ENCODE measurements around the gene CDH10.

Gene CDH10

GRCh38 chr5:24487368-24488229 is 157.2 kb downstream of the CDH10 start:
- DNase-seq (ENCODE audit: low read depth in 2 of 2): no peak

DNA sequence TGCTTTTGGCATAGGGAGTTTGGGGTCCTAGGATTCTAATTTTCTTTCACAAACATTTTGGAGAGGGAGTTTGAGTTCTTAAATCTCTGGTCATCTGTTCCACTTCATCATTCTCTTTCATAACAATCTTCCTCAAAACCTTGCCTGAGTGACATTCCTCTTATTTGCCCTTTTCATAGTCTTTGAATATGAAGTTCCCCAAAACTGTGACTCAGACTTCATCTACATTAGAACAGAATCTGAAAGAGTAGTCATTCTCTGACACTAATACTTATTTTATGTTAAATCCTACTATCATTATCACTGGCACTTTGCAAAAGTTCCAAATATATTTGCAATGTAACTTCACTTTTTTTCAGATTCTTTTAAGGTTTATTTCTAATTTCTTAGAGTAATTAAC is 163.8 kb downstream of the CDH10 start:
- DNase-seq (ENCODE audit: low read depth in 2 of 2): no peak

DNA sequence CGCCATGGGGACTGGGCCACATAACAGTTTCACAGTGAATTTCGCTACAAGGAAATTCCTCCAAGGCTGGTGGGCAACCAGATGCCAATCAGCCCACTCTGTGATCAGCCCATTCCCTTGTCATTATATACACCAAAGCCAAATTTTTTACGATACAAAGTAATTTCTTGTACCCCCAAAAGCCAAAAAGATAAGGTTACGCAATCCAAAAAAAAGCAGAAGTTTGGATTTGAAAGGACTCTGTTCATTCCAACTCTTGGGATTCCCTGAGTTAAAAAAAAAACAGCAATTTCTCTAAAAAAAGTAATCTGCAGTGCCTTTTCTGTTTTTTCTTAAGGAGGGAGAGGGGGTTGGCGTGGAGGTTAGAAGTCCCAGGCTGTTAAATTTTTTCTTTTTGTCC is 166.8 kb downstream of the CDH10 start:
- no peak for DNase-seq (ENCODE audit: low read depth in 2 of 2)

GRCh38 chr5:24475101-24475500 is 169.7 kb downstream of the CDH10 start:
- DNase-seq (ENCODE audit: low read depth in 2 of 2): no peak

DNA sequence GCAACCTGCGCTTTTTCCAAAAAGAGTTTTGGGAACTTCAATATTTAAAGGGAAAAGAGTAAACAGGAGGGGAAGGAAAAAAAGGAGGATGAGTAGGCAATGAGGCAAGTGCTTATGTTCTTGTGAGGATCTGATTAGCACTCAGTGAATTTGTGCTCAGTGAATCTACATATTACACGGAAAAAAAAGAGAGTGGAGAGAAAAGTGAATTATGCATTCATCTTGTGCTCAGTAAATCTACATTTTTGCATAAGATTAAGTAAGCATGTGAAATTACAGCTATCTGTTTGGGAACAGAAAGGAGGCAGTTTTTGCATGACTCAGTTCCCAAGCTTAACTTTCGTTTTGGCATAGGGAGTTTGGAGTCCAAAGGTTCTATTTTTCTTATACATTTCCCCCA is 170.1 kb downstream of the CDH10 start:
- DNase-seq (ENCODE audit: low read depth in 2 of 2): no peak

DNA sequence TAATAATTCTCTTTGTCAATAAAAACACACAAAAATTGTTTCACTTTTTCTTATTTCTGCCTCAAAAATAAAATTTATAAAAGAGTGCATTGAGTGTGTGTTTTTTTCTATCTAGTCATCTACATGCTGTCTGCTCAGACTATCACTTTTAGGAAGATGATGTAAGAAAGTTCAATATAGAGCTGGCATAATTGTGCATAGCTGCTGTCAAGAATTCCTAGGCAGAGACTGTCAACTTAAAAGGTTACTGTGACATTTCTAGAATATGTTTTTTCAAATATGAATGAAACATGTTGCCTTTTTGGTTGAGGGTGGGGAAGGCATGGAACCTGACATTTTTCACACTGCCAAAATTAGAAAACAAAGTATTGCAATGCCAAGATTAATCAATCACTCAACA is 172.3 kb downstream of the CDH10 start:
- no peak for DNase-seq (ENCODE audit: low read depth in 2 of 2)

GRCh38 chr5:24444414-24444813 is 200.4 kb downstream of the CDH10 start:
- no peak for DNase-seq (ENCODE audit: low read depth in 2 of 2)

- DNase-seq (ENCODE audit: low read depth in 2 of 2): no peak
Measured at GRCh38 chr5:24439465-24439864, 205.3 kb downstream of the CDH10 start.
